Mesenchymal stem cell (in vitro differentiated cells and primary cell): ENCODE data around the gene CCDC51. TPM values are rescaled to one million over a fixed set of nuclear protein-coding genes. Genes with fewer than 3 reads are reported as not detected.
"Not testable (repeated sequence)": the region's sequence is repeated elsewhere in the genome, so short reads cannot be mapped to it uniquely, and the experiment has no call there.

Source experiments
- DNase-seq: peaks from one replicate; pipeline ENCODE4 v3.0.0-alpha.2; 2013
- H2AFZ ChIP-seq: one replicate; pipeline ENCODE4 v1.6.1; 2013; ENCODE audit warnings: low read depth, mild to moderate bottlenecking, control low read depth, inconsistent platforms, low read length, moderate library complexity
- H2AK5ac ChIP-seq: 2 replicates; pipeline ENCODE4 v1.6.1; 2013; ENCODE audit warnings: low read length, moderate library complexity, mild to moderate bottlenecking, inconsistent platforms; ENCODE audit not compliant: severe bottlenecking
- H2BK120ac ChIP-seq: one replicate; pipeline ENCODE4 v1.6.1; 2013; ENCODE audit warnings: low read depth, mild to moderate bottlenecking, inconsistent platforms, low read length, moderate library complexity
- H2BK12ac ChIP-seq, 2 experiments: one replicate each; pipeline ENCODE4 v1.6.1; 2013; ENCODE audit warnings: inconsistent platforms in 2 of 2, low read length in 2 of 2, mild to moderate bottlenecking in 2 of 2, moderate library complexity in 2 of 2, control low read depth in 1 of 2
- H2BK15ac ChIP-seq: one replicate; pipeline ENCODE4 v1.6.1; 2013; ENCODE audit warnings: mild to moderate bottlenecking, low read depth, inconsistent platforms; ENCODE audit not compliant: poor library complexity, severe bottlenecking
- H2BK5ac ChIP-seq: 2 replicates; pipeline ENCODE4 v1.6.1; 2013; ENCODE audit warnings: low read depth, mild to moderate bottlenecking, low read length, control low read depth, inconsistent platforms; ENCODE audit not compliant: poor library complexity, severe bottlenecking
- H3K14ac ChIP-seq, 2 experiments: one replicate each; pipeline ENCODE4 v1.6.1; 2013; ENCODE audit warnings: inconsistent platforms in 2 of 2, low read length in 2 of 2, control low read depth in 1 of 2, mild to moderate bottlenecking in 1 of 2, moderate library complexity in 1 of 2
- H3K18ac ChIP-seq, 2 experiments: one replicate each; pipeline ENCODE4 v1.6.1; 2013; ENCODE audit warnings: inconsistent platforms in 2 of 2, low read length in 2 of 2, control low read depth in 1 of 2, low read depth in 1 of 2, mild to moderate bottlenecking in 1 of 2
- H3K23ac ChIP-seq, 2 experiments: one replicate each; pipeline ENCODE4 v1.6.1; 2013; ENCODE audit warnings: inconsistent platforms in 2 of 2, low read length in 2 of 2, mild to moderate bottlenecking in 2 of 2, moderate library complexity in 2 of 2, control low read depth in 1 of 2
- H3K27ac ChIP-seq: 2 replicates; pipeline ENCODE4 v1.5.1; 2013; ENCODE audit warnings: mild to moderate bottlenecking, moderate library complexity, low read length, control low read depth, inconsistent platforms; ENCODE audit not compliant: poor library complexity, severe bottlenecking
- H3K27me3 ChIP-seq, 2 experiments: 2 replicates each; pipeline versions ENCODE4 v1.6.1 to v1.7.0; 2013; ENCODE audit warnings: low read length in 2 of 2, mild to moderate bottlenecking in 2 of 2, moderate library complexity in 2 of 2, control low read depth in 1 of 2, inconsistent platforms in 1 of 2; ENCODE audit not compliant: control insufficient read depth in 1 of 2, insufficient read depth in 1 of 2
- H3K36me3 ChIP-seq, 2 experiments: 2 replicates each; pipeline versions ENCODE4 v1.6.1 to v1.7.0; 2013; ENCODE audit warnings: low read length in 2 of 2, control low read depth in 1 of 2, inconsistent platforms in 1 of 2, low read depth in 1 of 2, mild to moderate bottlenecking in 1 of 2; ENCODE audit not compliant: insufficient read depth in 2 of 2, control insufficient read depth in 1 of 2
- H3K4ac ChIP-seq, 2 experiments: one replicate each; pipeline ENCODE4 v1.6.1; 2013; ENCODE audit warnings: inconsistent platforms in 2 of 2, low read length in 2 of 2, mild to moderate bottlenecking in 2 of 2, moderate library complexity in 2 of 2, control low read depth in 1 of 2, low read depth in 1 of 2
- H3K4me1 ChIP-seq: 2 replicates; pipeline ENCODE4 v1.6.1; 2013; ENCODE audit warnings: low read depth, low read length, control low read depth; ENCODE audit not compliant: control insufficient read depth, insufficient read depth
- H3K4me2 ChIP-seq: 2 replicates; pipeline ENCODE4 v1.6.1; 2013; ENCODE audit warnings: low read length, mild to moderate bottlenecking, inconsistent platforms; ENCODE audit not compliant: poor library complexity, severe bottlenecking
- H3K4me3 ChIP-seq, 2 experiments: 2 replicates each; pipeline versions ENCODE4 v1.5.1 to v1.7.0; 2013; ENCODE audit warnings: low read length in 2 of 2, mild to moderate bottlenecking in 2 of 2, control low read depth in 1 of 2, low read depth in 1 of 2; ENCODE audit not compliant: insufficient read depth in 1 of 2
- H3K79me1 ChIP-seq: replicated peaks from 2 replicates; pipeline ENCODE4 v1.6.1; 2013; ENCODE audit warnings: mild to moderate bottlenecking, control low read depth, low read length, inconsistent platforms; ENCODE audit not compliant: poor library complexity, severe bottlenecking
- H3K9ac ChIP-seq: 2 replicates; pipeline ENCODE4 v1.7.0; 2013; ENCODE audit warnings: mild to moderate bottlenecking, low read length, moderate library complexity
- H3K9me3 ChIP-seq: 2 replicates; pipeline ENCODE4 v1.7.0; 2013; ENCODE audit warnings: mild to moderate bottlenecking, low read length; ENCODE audit not compliant: control insufficient read depth
- H4K8ac ChIP-seq: one replicate; pipeline ENCODE4 v1.6.1; 2013; ENCODE audit warnings: inconsistent platforms, mild to moderate bottlenecking, low read length, moderate library complexity
- H4K91ac ChIP-seq: one replicate; pipeline ENCODE4 v1.6.1; 2013; ENCODE audit warnings: mild to moderate bottlenecking, low read length, inconsistent platforms
- WGBS: methylation state at CpG from one replicate; pipeline ENCODE4 v1.1.7; 2013; ENCODE audit warnings: mixed read lengths; 5-methylcytosine and 5-hydroxymethylcytosine counted together
- polyA plus RNA-seq, 2 experiments: library from polyadenylated mRNA; stranded (reverse); fragments of 200-250 nt; gene quantifications; one replicate each; pipeline ENCODE4 v1.2.3, GENCODE V29; 2013

Gene CCDC51, protein sequence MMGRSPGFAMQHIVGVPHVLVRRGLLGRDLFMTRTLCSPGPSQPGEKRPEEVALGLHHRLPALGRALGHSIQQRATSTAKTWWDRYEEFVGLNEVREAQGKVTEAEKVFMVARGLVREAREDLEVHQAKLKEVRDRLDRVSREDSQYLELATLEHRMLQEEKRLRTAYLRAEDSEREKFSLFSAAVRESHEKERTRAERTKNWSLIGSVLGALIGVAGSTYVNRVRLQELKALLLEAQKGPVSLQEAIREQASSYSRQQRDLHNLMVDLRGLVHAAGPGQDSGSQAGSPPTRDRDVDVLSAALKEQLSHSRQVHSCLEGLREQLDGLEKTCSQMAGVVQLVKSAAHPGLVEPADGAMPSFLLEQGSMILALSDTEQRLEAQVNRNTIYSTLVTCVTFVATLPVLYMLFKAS
- 11.4 TPM for polyA plus RNA-seq (2013, experiment 1 of 2)
- polyA plus RNA-seq (2013, experiment 2 of 2) = 11.7 TPM

DNA sequence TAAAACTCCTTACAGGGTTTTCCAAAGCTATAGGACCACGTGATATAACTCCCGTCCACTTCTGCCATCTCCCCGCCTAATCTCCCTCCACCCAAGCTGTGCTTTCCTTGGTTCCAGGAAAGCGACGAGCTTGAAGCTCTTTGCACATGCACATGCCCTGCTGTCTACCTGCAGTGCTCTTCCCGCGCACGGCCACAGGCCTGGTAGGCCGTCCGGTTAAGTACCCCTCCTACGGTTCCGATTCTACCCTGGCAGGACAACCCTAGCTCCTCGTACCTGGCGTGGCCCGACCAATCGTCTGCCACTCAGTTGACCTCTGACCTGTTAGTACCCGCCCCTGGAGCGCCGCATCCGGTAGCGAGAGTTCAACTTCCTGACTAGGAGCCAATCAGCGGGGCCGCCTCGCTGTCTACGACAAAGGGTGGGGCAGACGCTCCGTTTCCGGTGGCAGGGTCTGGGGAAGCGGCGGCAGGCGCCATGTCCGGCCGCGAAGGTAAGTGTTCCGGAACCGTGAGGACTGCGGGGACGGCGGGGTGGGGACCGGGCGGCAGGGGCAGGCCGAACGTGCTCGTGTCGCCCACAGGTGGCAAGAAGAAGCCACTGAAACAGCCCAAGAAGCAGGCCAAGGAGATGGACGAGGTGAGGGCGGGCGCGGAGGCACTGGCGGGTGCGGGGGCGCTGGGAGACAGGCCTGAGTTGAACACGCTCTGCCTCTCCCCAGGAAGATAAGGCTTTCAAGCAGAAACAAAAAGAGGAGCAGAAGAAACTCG is at the start of gene CCDC51, which contains the start of gene TMA7:
Gene CCDC51, minus strand, starts transcription at position 300 of the 770 bp plus-strand sequence. CDS start 4,991 bp downstream, outside the sequence.
Gene TMA7, plus strand, starts transcription at position 438 of the 770 bp plus-strand sequence. Its CDS starts 40 bp downstream, at position 478.
- DNase-seq = peak; percentile 97
- peaks cover 23 to 33% of the 10 kb centered on the region in 2 experiments for H3K36me3 ChIP-seq
- peaks cover 18% of the 10 kb centered on the region for H3K79me1 ChIP-seq
- peak within 1 kb of the TSS; percentile 84 to 96 for H3K4ac ChIP-seq
- under 1% methylated on average over 54 of the region's 54 CpGs for WGBS
- H3K18ac ChIP-seq = peak within 1 kb of the TSS; percentile 92 to 95
- H3K4me1 ChIP-seq = peaks cover 6% of the 10 kb centered on the region
- H3K4me2 ChIP-seq = peak within 1 kb of the TSS; percentile 70
- no peak within 1 kb of the TSS for H2BK12ac ChIP-seq
- peak within 1 kb of the TSS; percentile 60 for H2BK15ac ChIP-seq
- peak within 1 kb of the TSS in 1 of 2 experiments; percentile 91 for H3K14ac ChIP-seq
- peak within 1 kb of the TSS; percentile 88 to 94 for H3K4me3 ChIP-seq
- peak within 1 kb of the TSS in 1 of 2 experiments; percentile 75 for H3K23ac ChIP-seq
- H4K8ac ChIP-seq = peak within 1 kb of the TSS; percentile 97
- peak within 1 kb of the TSS; percentile 65 for H3K27ac ChIP-seq
- H3K9ac ChIP-seq = peak within 1 kb of the TSS; percentile 93
- H3K9me3 ChIP-seq = no peaks in the 10 kb centered on the region
- H2AFZ ChIP-seq = peak within 1 kb of the TSS; percentile 72
- no peaks in the 10 kb centered on the region for H3K27me3 ChIP-seq
- H2BK120ac ChIP-seq = peak within 1 kb of the TSS; percentile 42
- H2BK5ac ChIP-seq = no peak within 1 kb of the TSS
- H4K91ac ChIP-seq = peak within 1 kb of the TSS; percentile 91
- no peak within 1 kb of the TSS for H2AK5ac ChIP-seq

DNA sequence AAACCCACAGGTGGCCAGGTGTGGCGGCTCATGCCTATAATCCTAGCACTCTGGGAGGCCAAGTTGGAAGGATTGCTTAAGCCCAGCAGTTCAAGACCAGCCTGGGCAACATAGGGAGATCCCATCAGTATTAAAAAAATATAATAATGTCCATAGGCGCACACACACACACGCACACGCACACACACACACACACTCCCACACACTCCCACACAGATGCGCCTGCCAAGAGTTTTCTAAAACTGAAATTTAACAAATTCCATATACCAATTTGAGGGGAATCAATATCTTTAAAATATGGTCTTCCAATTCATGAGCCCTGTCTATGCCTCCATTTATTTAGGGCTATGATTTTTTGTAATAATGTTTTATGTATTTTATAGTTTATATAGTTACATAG is 47.0 kb upstream of the CCDC51 start:
- H3K9me3 ChIP-seq = no peaks in the 10 kb centered on the region
- WGBS = 100% methylated on average over 2 of the region's 5 CpGs
- no peak overlapping the region for H3K18ac ChIP-seq

DNA sequence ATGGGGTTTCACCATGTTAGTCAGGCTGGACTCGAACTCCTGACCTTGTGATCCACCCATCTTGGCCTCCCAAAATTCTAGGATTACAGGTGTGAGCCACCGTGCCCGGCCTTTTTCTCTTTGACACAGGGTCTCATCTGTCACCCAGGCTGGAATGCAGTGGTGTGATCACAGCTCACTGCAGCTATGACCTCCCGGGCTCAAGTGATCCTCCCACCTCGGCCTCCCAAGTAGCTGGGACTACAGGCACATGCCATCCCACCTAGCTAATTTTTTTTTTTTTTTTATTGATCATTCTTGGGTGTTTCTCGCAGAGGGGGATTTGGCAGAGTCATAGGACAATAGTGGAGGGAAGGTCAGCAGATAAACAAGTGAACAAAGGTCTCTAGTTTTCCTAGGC is 42.9 kb upstream of the CCDC51 start:
- WGBS = 93% methylated on average over 4 of the region's 6 CpGs
- not testable (repeated sequence) for H2BK120ac ChIP-seq, H4K91ac ChIP-seq, H3K4me2 ChIP-seq, H3K23ac ChIP-seq, H3K9ac ChIP-seq, H3K79me1 ChIP-seq, H3K4ac ChIP-seq, H2BK12ac ChIP-seq, H3K9me3 ChIP-seq, H3K27me3 ChIP-seq, H2BK5ac ChIP-seq, H3K27ac ChIP-seq, H2AFZ ChIP-seq, H2AK5ac ChIP-seq, DNase-seq, H3K14ac ChIP-seq, H3K18ac ChIP-seq, H3K4me3 ChIP-seq, H3K4me1 ChIP-seq, H2BK15ac ChIP-seq, H4K8ac ChIP-seq
- peaks cover 9 to 14% of the 10 kb centered on the region in 2 experiments for H3K36me3 ChIP-seq

More for the DNA sequence above, 47.0 kb upstream of the CCDC51 start:
- no peak overlapping the region for H3K27ac ChIP-seq
- no peak overlapping the region for H4K8ac ChIP-seq
- no peak overlapping the region for H3K4me3 ChIP-seq
- peaks cover 4% of the 10 kb centered on the region for H3K79me1 ChIP-seq
- no peak overlapping the region for H2BK15ac ChIP-seq
- DNase-seq = no peak
- H2BK5ac ChIP-seq = no peak overlapping the region
- H3K4me1 ChIP-seq = no peaks in the 10 kb centered on the region
- H2AK5ac ChIP-seq = no peak overlapping the region
- no peak overlapping the region for H2BK120ac ChIP-seq
- no peak overlapping the region for H2AFZ ChIP-seq
- H3K23ac ChIP-seq = no peak overlapping the region
- H2BK12ac ChIP-seq = no peak overlapping the region
- H4K91ac ChIP-seq = no peak overlapping the region
- H3K27me3 ChIP-seq = no peaks in the 10 kb centered on the region
- no peak overlapping the region for H3K4ac ChIP-seq
- no peaks in the 10 kb centered on the region for H3K36me3 ChIP-seq
- H3K14ac ChIP-seq = no peak overlapping the region
- H3K4me2 ChIP-seq = no peak overlapping the region
- H3K9ac ChIP-seq = no peak overlapping the region

DNA sequence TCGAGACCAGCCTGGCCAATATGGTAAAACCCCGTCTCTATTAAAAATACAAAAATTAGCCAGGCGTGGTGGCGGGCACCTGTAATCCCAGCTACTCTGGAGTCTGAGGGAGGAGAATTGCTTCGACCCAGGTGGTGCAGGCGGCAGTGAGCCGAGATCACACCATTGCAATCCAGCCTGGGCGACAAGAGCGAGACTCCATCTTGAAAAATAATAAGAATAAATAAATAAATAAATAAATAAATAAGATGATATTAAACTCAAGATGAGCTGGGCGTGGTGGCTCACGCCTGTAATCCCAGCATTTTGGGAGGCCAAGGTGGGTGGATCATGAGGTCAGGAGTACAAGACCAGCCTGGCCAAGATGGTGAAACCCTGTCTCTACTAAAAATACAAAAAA is 41.0 kb upstream of the CCDC51 start:
- H3K4me2 ChIP-seq, H3K23ac ChIP-seq, H4K91ac ChIP-seq, DNase-seq, H2BK120ac ChIP-seq, H4K8ac ChIP-seq, H2BK12ac ChIP-seq, H3K4ac ChIP-seq, H2AK5ac ChIP-seq, H3K4me1 ChIP-seq, H3K79me1 ChIP-seq, H3K18ac ChIP-seq, H3K27me3 ChIP-seq, H3K14ac ChIP-seq, H3K9me3 ChIP-seq, H2BK15ac ChIP-seq, H2BK5ac ChIP-seq, H3K9ac ChIP-seq, H3K4me3 ChIP-seq, H3K27ac ChIP-seq, H2AFZ ChIP-seq: not testable (repeated sequence)
- WGBS = 97% methylated on average over 8 of the region's 11 CpGs
- peaks cover 9 to 27% of the 10 kb centered on the region in 2 experiments for H3K36me3 ChIP-seq
